Adrenal gland (tissue), 5 donors: ENCODE measurements around the gene RRAGD.

Experiments
- POLR2A ChIP-seq, 2 donors: fragments of 450-650 bp; IDR thresholded peaks; one replicate each; pipeline ENCODE4 v1.6.1; 2017; ENCODE audit warnings: antibody characterized with exemption in 2 of 2, mild to moderate bottlenecking in 2 of 2, moderate library complexity in 1 of 2
- TF ChIP-seq, protein P1 (sequence below), 6 experiments: fragments of 450-650 bp in 4 of 6; fragments of 200-600 bp in 2 of 6; sonication (generic) in 1 of 6; IDR thresholded peaks; 1 replicate in 5 of 6; 2 replicates in 1 of 6; pipeline versions ENCODE4 v1.5.1 to v1.8.0; 2016 to 2021; ENCODE audit warnings: antibody characterized with exemption in 6 of 6, mild to moderate bottlenecking in 2 of 6, moderate library complexity in 1 of 6
- donor health status: DM: no; HTN: no; CAD: no.

- TF ChIP-seq, protein P1, sequence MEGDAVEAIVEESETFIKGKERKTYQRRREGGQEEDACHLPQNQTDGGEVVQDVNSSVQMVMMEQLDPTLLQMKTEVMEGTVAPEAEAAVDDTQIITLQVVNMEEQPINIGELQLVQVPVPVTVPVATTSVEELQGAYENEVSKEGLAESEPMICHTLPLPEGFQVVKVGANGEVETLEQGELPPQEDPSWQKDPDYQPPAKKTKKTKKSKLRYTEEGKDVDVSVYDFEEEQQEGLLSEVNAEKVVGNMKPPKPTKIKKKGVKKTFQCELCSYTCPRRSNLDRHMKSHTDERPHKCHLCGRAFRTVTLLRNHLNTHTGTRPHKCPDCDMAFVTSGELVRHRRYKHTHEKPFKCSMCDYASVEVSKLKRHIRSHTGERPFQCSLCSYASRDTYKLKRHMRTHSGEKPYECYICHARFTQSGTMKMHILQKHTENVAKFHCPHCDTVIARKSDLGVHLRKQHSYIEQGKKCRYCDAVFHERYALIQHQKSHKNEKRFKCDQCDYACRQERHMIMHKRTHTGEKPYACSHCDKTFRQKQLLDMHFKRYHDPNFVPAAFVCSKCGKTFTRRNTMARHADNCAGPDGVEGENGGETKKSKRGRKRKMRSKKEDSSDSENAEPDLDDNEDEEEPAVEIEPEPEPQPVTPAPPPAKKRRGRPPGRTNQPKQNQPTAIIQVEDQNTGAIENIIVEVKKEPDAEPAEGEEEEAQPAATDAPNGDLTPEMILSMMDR (IDR thresholded peaks at IDR 0.05): no peak
- no peak for TF ChIP-seq POLR2A (IDR thresholded peaks at IDR 0.05)
Measured at GRCh38 chr6:89314692-89315091, 97.4 kb downstream of the RRAGD start.
